Measurements from ENCODE around the gene SSC4D. TPM values are rescaled to one million over a fixed set of nuclear protein-coding genes. Genes with fewer than 3 reads are reported as not detected.

SSC4D gene
- total and polyA plus RNA-seq, 9 of the 15 experiments (the other 6 are each of a cell fraction or from before 2014, with no cell fraction given): 0.06 to 1.1 (median 0.85) TPM; not detected in 1

GRCh38 chr7:76393116-76394031 is 16.1 kb downstream of the SSC4D start (continued):
- TF ChIP-seq ZFP91 (CRISPR knock-in tag; IDR thresholded peaks at IDR 0.05): peak; percentile 71; the same call in 1 of the 2 replicates
- TF ChIP-seq DNMT1 (IDR thresholded peaks at IDR 0.05): no peak
- TF ChIP-seq SPI1 (IDR thresholded peaks at IDR 0.05; ENCODE audit: borderline replicate concordance, low read depth, low read length): no peak
- no peak for TF ChIP-seq OTX1 (CRISPR knock-in tag; IDR thresholded peaks at IDR 0.05)
- no peak for TF ChIP-seq ZZZ3 (IDR thresholded peaks at IDR 0.05)
- no peak for TF ChIP-seq RNF219 (CRISPR knock-in tag; IDR thresholded peaks at IDR 0.05)
- no peak for TF ChIP-seq CTCFL (IDR thresholded peaks at IDR 0.05; ENCODE audit: borderline replicate concordance, insufficient read depth, low read depth, low read length, poor library complexity, severe bottlenecking)
- TF ChIP-seq SRSF7 (optimal IDR thresholded peaks at IDR 0.05; ENCODE audit: low read depth, low read length): no peak
- TF ChIP-seq MXI1 (IDR thresholded peaks at IDR 0.05; ENCODE audit: low read depth, low read length): peak; percentile 82
- no peak for TF ChIP-seq ZNF398 (CRISPR knock-in tag; IDR thresholded peaks at IDR 0.05)
- no peak for TF ChIP-seq HDGF (IDR thresholded peaks at IDR 0.05)
- TF ChIP-seq TRIM25 (IDR thresholded peaks at IDR 0.05; ENCODE audit: borderline replicate concordance): no peak
- no peak for TF ChIP-seq HNRNPUL1 (IDR thresholded peaks at IDR 0.05; ENCODE audit: low read length)
- TF ChIP-seq ZFPM2 (CRISPR knock-in tag; IDR thresholded peaks at IDR 0.05): peak; percentile 37; the same call in 1 of the 2 replicates
- TF ChIP-seq JUNB (CRISPR knock-in tag; conservative IDR thresholded peaks at IDR 0.05): no peak
- TF ChIP-seq RFX7 (CRISPR knock-in tag; IDR thresholded peaks at IDR 0.05): no peak

Measured in K562 (cell line).